Measurements from ENCODE around the gene FADS6.

DNA sequence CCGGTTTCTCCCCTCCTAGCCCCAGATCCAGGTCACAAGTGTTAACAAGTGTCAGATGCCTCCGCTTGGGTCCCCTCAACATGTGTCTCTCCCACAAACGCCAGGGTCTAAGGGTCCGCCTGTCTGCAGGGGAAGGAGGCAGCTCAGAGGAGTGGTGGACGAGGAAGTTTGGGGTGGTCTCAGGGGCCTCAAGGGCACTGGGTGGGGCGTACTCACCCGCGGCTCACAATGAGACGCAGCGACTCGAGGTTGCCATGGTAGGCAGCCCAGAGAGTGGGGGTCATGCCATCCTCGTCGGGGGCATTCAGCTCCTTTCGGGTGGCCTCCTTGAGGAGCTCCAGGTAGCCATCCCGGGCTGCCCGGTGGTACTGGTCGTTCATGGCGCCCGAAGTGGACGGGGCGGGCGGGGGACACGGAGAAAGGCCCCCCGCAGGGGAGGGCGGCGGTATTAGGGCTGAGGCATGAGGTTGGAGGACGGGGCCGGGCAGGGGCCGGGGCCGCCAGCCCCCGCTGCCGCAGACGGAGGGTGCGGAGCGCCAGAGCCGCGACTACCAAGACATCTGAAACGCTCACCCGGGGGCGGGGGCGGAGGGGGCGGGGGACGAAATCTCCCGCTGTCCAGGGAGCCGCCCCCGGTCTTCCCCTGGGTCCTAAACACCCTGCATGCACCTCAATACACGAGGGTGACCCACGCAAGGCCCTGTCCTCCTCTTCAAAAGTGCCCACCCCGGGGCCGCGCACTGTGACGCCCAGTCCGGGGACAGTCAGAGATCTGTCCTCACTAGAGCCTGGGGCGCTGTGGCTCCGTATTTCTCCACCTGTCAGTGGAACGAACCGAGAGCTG lies 29.5 kb upstream of the FADS6 start, which contains the start of gene USH1G:
- no peak for TF ChIP-seq CTCF (IDR thresholded peaks at IDR 0.05; ENCODE audit: low read depth, low read length)
- TF ChIP-seq POLR2A (IDR thresholded peaks at IDR 0.05; ENCODE audit: extremely low read depth, insufficient read length): no peak

Data from NB4 (cell line).